GF-D8 (cell line): Measurements from ENCODE around the gene DCPS.
A peak's percentile ranks its signal among the peaks of the same experiment; 100 is the strongest.

ENCODE experiments used
- DNase-seq: peaks from one replicate; lab custom pipeline; 2025; lab: John Stamatoyannopoulos, UW

The DCPS gene

GRCh38 chr11:126345759-126346585, 42.1 kb downstream of the DCPS start:
- DNase-seq: peak; percentile 100

- no peak for DNase-seq
Observed at GRCh38 chr11:126346586-126346940, 42.7 kb downstream of the DCPS start.

- DNase-seq: peak; percentile 44
Observed at GRCh38 chr11:126346946-126347345, 43.1 kb downstream of the DCPS start.

GRCh38 chr11:126347751-126348668, 44.1 kb downstream of the DCPS start:
- DNase-seq: no peak

GRCh38 chr11:126348806-126349582, 45.1 kb downstream of the DCPS start:
- no peak for DNase-seq

- DNase-seq: peak; percentile 72
Observed at GRCh38 chr11:126350836-126351235, 47.0 kb downstream of the DCPS start.

- DNase-seq: no peak
Observed at GRCh38 chr11:126352163-126352562, 48.3 kb downstream of the DCPS start.

GRCh38 chr11:126352934-126353801, 49.3 kb downstream of the DCPS start:
- DNase-seq: peak; percentile 99

- DNase-seq: peak; percentile 64
Observed at GRCh38 chr11:126354631-126355323, 50.9 kb downstream of the DCPS start.

- peak; percentile 95 for DNase-seq
Observed at GRCh38 chr11:126355324-126355925, 51.6 kb downstream of the DCPS start, which contains the start of gene ST3GAL4. ST3GAL4 (plus strand) TSS chr11:126355686; CDS start chr11:126406156, 50,470 bp downstream.

GRCh38 chr11:126355926-126356897, 52.4 kb downstream of the DCPS start:
- peak; percentile 86 for DNase-seq

GRCh38 chr11:126357055-126357962, 53.4 kb downstream of the DCPS start:
- DNase-seq: no peak

GRCh38 chr11:126357969-126358762, 54.3 kb downstream of the DCPS start:
- no peak for DNase-seq

GRCh38 chr11:126358763-126359160, 54.9 kb downstream of the DCPS start:
- no peak for DNase-seq

GRCh38 chr11:126359431-126360048, 55.7 kb downstream of the DCPS start:
- no peak for DNase-seq

- DNase-seq: no peak
Observed at GRCh38 chr11:126360049-126360446, 56.2 kb downstream of the DCPS start.
